ENCODE data around the gene MYZAP.

DNA sequence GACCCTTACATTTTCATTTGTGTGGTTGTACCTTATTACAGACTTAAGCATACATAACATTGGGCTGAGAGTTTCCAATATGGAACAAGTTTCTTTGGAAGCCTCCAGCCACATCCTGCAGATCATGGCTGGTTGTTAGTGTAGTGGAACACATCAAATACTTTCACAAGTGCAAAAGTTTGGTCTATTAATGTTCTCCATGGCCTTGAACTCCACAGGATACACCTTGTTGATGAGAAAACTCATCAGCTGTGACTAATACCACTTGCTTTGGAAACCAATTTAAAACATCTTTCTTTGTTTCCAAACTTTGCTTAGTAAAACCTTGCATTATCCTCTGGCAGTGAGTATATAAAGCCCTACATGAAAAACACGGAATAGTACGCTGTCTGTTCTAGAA lies 46.1 kb downstream of the MYZAP start:
- TF ChIP-seq CEBPB (IDR thresholded peaks at IDR 0.05; ENCODE audit: low read depth, low read length): no peak
- TF ChIP-seq, protein P1, sequence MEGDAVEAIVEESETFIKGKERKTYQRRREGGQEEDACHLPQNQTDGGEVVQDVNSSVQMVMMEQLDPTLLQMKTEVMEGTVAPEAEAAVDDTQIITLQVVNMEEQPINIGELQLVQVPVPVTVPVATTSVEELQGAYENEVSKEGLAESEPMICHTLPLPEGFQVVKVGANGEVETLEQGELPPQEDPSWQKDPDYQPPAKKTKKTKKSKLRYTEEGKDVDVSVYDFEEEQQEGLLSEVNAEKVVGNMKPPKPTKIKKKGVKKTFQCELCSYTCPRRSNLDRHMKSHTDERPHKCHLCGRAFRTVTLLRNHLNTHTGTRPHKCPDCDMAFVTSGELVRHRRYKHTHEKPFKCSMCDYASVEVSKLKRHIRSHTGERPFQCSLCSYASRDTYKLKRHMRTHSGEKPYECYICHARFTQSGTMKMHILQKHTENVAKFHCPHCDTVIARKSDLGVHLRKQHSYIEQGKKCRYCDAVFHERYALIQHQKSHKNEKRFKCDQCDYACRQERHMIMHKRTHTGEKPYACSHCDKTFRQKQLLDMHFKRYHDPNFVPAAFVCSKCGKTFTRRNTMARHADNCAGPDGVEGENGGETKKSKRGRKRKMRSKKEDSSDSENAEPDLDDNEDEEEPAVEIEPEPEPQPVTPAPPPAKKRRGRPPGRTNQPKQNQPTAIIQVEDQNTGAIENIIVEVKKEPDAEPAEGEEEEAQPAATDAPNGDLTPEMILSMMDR (IDR thresholded peaks at IDR 0.05; ENCODE audit: control extremely low read depth in 1 of 3, insufficient read depth in 1 of 3, low read depth in 1 of 3, low read length in 3 of 3): no peak
- TF ChIP-seq EZH2 (IDR thresholded peaks at IDR 0.05; ENCODE audit: low read depth, low read length, severe bottlenecking): no peak
- no peak for TF ChIP-seq SP4 (IDR thresholded peaks at IDR 0.05; ENCODE audit: low read length)
- TF ChIP-seq POLR2AphosphoS5 (IDR thresholded peaks at IDR 0.05; ENCODE audit: low read depth, low read length): no peak
- TF ChIP-seq EP300 (IDR thresholded peaks at IDR 0.05; ENCODE audit: borderline replicate concordance in 1 of 2, low read depth in 2 of 2, low read length in 2 of 2): no peak
- TF ChIP-seq RBBP5 (IDR thresholded peaks at IDR 0.05; ENCODE audit: borderline replicate concordance, low read depth, low read length): no peak
- no peak for TF ChIP-seq SP2 (IDR thresholded peaks at IDR 0.05; ENCODE audit: low read length)
- TF ChIP-seq YY1 (IDR thresholded peaks at IDR 0.05; ENCODE audit: low read depth, low read length): no peak
- TF ChIP-seq, protein P2, sequence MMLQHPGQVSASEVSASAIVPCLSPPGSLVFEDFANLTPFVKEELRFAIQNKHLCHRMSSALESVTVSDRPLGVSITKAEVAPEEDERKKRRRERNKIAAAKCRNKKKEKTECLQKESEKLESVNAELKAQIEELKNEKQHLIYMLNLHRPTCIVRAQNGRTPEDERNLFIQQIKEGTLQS (IDR thresholded peaks at IDR 0.05; ENCODE audit: insufficient read depth, low read depth, low read length): no peak
- no peak for TF ChIP-seq KDM5A (IDR thresholded peaks at IDR 0.05; ENCODE audit: low read length)

Data from H1 (cell line).